Breast epithelium (tissue), 3 donors: ENCODE data around the gene ALKBH6.

Experiments used
- POLR2A ChIP-seq: fragments of 450-650 bp; IDR thresholded peaks from one replicate; pipeline ENCODE4 v1.6.1; 2016; ENCODE audit warnings: antibody characterized with exemption, mild to moderate bottlenecking, moderate library complexity
- POLR2AphosphoS5 ChIP-seq, 3 donors: sonication (generic); formaldehyde crosslinking; IDR thresholded peaks; one replicate each; pipeline ENCODE4 v1.6.1; 2017; ENCODE audit warnings: antibody characterized with exemption in 3 of 3
- TF ChIP-seq, protein P1 (sequence below), 3 donors: fragments of 450-650 bp; IDR thresholded peaks; one replicate each; pipeline ENCODE4 v1.5.1; 2016 to 2017; ENCODE audit warnings: antibody characterized with exemption in 3 of 3, mild to moderate bottlenecking in 3 of 3, moderate library complexity in 3 of 3

DNA sequence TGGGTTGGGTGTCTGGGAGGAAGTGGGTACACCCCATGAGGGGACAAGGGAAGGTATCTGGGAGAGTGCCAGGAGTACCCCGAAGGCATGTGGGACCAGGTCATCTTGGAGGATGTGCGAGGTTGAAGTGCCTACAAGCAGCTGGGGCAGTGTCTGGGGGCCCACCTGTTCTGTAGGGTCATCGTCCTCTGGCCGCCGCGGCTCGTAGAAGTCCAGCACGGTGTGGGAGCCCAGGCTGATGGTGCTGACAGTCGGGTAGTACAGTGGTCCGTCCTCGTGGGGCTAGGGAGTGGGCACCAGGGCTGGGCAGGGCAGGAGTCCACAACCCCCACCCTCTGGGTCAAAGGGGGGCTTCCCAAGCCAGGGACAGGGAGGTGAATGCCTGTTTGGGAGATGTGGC is 3.6 kb downstream of the ALKBH6 start:
- TF ChIP-seq, protein P1, sequence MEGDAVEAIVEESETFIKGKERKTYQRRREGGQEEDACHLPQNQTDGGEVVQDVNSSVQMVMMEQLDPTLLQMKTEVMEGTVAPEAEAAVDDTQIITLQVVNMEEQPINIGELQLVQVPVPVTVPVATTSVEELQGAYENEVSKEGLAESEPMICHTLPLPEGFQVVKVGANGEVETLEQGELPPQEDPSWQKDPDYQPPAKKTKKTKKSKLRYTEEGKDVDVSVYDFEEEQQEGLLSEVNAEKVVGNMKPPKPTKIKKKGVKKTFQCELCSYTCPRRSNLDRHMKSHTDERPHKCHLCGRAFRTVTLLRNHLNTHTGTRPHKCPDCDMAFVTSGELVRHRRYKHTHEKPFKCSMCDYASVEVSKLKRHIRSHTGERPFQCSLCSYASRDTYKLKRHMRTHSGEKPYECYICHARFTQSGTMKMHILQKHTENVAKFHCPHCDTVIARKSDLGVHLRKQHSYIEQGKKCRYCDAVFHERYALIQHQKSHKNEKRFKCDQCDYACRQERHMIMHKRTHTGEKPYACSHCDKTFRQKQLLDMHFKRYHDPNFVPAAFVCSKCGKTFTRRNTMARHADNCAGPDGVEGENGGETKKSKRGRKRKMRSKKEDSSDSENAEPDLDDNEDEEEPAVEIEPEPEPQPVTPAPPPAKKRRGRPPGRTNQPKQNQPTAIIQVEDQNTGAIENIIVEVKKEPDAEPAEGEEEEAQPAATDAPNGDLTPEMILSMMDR (IDR thresholded peaks at IDR 0.05), result no peak
- TF ChIP-seq POLR2A (no peak), POLR2AphosphoS5 (IDR thresholded peaks at IDR 0.05) (no peak)
